ENCODE data around the gene IL7R. TPM values are rescaled to one million over a fixed set of nuclear protein-coding genes. Genes with fewer than 3 reads are reported as not detected.

IL7R gene, protein sequence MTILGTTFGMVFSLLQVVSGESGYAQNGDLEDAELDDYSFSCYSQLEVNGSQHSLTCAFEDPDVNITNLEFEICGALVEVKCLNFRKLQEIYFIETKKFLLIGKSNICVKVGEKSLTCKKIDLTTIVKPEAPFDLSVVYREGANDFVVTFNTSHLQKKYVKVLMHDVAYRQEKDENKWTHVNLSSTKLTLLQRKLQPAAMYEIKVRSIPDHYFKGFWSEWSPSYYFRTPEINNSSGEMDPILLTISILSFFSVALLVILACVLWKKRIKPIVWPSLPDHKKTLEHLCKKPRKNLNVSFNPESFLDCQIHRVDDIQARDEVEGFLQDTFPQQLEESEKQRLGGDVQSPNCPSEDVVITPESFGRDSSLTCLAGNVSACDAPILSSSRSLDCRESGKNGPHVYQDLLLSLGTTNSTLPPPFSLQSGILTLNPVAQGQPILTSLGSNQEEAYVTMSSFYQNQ
- polyA plus RNA-seq (2011; rRNA removed) (36.5 and 43.7 TPM in 2 replicates), polyA minus RNA-seq (2011; rRNA and poly(A)+ RNA removed) (34.0 and 45.1 TPM in 2 replicates)

DNA sequence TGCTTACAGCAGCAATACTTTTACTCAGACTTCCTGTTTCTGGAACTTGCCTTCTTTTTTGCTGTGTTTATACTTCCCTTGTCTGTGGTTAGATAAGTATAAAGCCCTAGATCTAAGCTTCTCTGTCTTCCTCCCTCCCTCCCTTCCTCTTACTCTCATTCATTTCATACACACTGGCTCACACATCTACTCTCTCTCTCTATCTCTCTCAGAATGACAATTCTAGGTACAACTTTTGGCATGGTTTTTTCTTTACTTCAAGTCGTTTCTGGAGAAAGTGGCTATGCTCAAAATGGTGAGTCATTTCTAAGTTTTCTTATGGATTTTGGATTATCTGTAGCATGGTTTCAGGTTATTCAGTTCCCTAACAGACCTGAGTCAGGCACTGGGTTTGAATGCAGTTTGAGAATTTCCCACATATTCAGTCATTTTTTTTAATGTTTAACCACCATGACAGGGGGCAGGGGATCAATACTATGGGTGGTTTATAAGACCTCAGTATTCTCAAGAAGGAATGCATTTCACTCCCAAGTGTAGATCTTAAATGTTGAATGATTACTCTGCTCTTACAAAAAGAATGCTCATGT lies at the start of gene IL7R:
TSS of gene IL7R (plus strand) at position 127 of the 587 bp plus-strand sequence. CDS start at position 214, 87 bp downstream.
- ChIA-PET CTCF (interaction anchor here (1.0 to 1.7 kb wide), 2 partner anchors 69 to 79 kb away, joined by 3 to 6 read pairs; no protein-coding TSS in a partner anchor), POLR2A (no interaction called here)
- no peaks in the 10 kb centered on the region for H3K9me3 ChIP-seq (ENCODE audit: control insufficient read depth, insufficient read depth, low read length)
- peak within 1 kb of the TSS; percentile 38 for H3K4me3 ChIP-seq (ENCODE audit: low read depth, low read length)
- H3K27ac ChIP-seq (ENCODE audit: low read depth, low read length), result peak within 1 kb of the TSS; percentile 31
- H3K27me3 ChIP-seq (ENCODE audit: control insufficient read depth, insufficient read depth, low read length), result no peaks in the 10 kb centered on the region
- TF ChIP-seq, protein P1, sequence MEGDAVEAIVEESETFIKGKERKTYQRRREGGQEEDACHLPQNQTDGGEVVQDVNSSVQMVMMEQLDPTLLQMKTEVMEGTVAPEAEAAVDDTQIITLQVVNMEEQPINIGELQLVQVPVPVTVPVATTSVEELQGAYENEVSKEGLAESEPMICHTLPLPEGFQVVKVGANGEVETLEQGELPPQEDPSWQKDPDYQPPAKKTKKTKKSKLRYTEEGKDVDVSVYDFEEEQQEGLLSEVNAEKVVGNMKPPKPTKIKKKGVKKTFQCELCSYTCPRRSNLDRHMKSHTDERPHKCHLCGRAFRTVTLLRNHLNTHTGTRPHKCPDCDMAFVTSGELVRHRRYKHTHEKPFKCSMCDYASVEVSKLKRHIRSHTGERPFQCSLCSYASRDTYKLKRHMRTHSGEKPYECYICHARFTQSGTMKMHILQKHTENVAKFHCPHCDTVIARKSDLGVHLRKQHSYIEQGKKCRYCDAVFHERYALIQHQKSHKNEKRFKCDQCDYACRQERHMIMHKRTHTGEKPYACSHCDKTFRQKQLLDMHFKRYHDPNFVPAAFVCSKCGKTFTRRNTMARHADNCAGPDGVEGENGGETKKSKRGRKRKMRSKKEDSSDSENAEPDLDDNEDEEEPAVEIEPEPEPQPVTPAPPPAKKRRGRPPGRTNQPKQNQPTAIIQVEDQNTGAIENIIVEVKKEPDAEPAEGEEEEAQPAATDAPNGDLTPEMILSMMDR (IDR thresholded peaks at IDR 0.05; ENCODE audit: low read depth, low read length), result no peak
- peak; percentile 15 for DNase-seq (ENCODE audit: low read depth, low spot score)

DNA sequence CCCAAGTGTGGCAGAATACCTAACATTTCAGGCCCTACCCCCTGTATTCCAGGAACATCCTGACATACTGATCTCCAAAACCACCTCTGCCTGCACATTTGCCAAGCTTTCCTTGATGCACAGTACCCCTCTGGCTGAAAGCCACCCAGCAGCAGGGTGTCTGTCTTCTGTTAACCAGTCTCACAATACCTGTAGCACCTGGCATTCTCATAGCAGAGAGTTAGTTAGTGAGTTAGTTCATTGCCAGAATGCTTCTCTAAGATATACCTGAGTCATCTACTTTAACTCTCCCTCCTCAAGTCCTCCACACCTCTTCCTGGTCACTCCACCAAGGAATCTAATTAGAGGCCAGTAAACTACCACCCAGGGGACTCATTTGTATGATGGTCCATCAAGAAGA lies 46.1 kb upstream of the IL7R start:
- H3K27me3 ChIP-seq (ENCODE audit: control insufficient read depth, insufficient read depth, low read length), result no peaks in the 10 kb centered on the region
- H3K4me3 ChIP-seq (ENCODE audit: low read depth, low read length), result no peak overlapping the region
- TF ChIP-seq, protein P1 (IDR thresholded peaks at IDR 0.05; ENCODE audit: low read depth, low read length), result no peak
- no peak overlapping the region for H3K27ac ChIP-seq (ENCODE audit: low read depth, low read length)
- no peak for DNase-seq (ENCODE audit: low read depth, low spot score)
- H3K9me3 ChIP-seq (ENCODE audit: control insufficient read depth, insufficient read depth, low read length), result no peaks in the 10 kb centered on the region
- CTCF ChIA-PET, result no interaction called here
- POLR2A ChIA-PET, result no interaction called here

GRCh38 chr5:35811108-35811741 lies 45.5 kb upstream of the IL7R start:
- no peak overlapping the region for H3K27ac ChIP-seq (ENCODE audit: low read depth, low read length)
- CTCF ChIA-PET, result interaction anchor here (2.4 kb wide), 1 partner anchor 115 kb away, joined by 6 read pairs; no protein-coding TSS in a partner anchor
- POLR2A ChIA-PET, result no interaction called here
- H3K9me3 ChIP-seq (ENCODE audit: control insufficient read depth, insufficient read depth, low read length), result no peaks in the 10 kb centered on the region
- DNase-seq (ENCODE audit: low read depth, low spot score), result no peak
- TF ChIP-seq, protein P1 (IDR thresholded peaks at IDR 0.05; ENCODE audit: low read depth, low read length), result no peak
- H3K4me3 ChIP-seq (ENCODE audit: low read depth, low read length), result no peak overlapping the region
- H3K27me3 ChIP-seq (ENCODE audit: control insufficient read depth, insufficient read depth, low read length), result no peaks in the 10 kb centered on the region

GRCh38 chr5:35813521-35813920 lies 43.2 kb upstream of the IL7R start:
- no peak overlapping the region for H3K4me3 ChIP-seq (ENCODE audit: low read depth, low read length)
- H3K27me3 ChIP-seq (ENCODE audit: control insufficient read depth, insufficient read depth, low read length), result no peaks in the 10 kb centered on the region
- H3K9me3 ChIP-seq (ENCODE audit: control insufficient read depth, insufficient read depth, low read length), result no peaks in the 10 kb centered on the region
- no peak for DNase-seq (ENCODE audit: low read depth, low spot score)
- H3K27ac ChIP-seq (ENCODE audit: low read depth, low read length), result no peak overlapping the region
- ChIA-PET CTCF (interaction anchor here (0.9 to 2.4 kb wide), 4 partner anchors 9 to 266 kb away, joined by 3 to 6 read pairs (median 4); no protein-coding TSS in a partner anchor), POLR2A (no interaction called here)
- TF ChIP-seq, protein P1 (IDR thresholded peaks at IDR 0.05; ENCODE audit: low read depth, low read length), result no peak
